SU-DHL-6 (cell line): ENCODE data around the gene ATP9B.

Experiments used
- EZH2phosphoT487 ChIP-seq: fragments of 200-600 bp; sonication (generic), shearing (Covaris generic); conservative IDR thresholded peaks from 2 replicates; pipeline ENCODE4 v1.6.1; 2018; ENCODE audit warnings: mild to moderate bottlenecking, antibody characterized with exemption, low read length, moderate library complexity, mixed read lengths
- TF ChIP-seq, protein P1 (sequence below): fragments of 200-600 bp; sonication (generic); IDR thresholded peaks from one replicate; pipeline ENCODE4 v1.5.1; 2017; ENCODE audit warnings: antibody characterized with exemption, mild to moderate bottlenecking, low read length, moderate library complexity; ENCODE audit not compliant: insufficient read depth, poor library complexity, severe bottlenecking

DNA sequence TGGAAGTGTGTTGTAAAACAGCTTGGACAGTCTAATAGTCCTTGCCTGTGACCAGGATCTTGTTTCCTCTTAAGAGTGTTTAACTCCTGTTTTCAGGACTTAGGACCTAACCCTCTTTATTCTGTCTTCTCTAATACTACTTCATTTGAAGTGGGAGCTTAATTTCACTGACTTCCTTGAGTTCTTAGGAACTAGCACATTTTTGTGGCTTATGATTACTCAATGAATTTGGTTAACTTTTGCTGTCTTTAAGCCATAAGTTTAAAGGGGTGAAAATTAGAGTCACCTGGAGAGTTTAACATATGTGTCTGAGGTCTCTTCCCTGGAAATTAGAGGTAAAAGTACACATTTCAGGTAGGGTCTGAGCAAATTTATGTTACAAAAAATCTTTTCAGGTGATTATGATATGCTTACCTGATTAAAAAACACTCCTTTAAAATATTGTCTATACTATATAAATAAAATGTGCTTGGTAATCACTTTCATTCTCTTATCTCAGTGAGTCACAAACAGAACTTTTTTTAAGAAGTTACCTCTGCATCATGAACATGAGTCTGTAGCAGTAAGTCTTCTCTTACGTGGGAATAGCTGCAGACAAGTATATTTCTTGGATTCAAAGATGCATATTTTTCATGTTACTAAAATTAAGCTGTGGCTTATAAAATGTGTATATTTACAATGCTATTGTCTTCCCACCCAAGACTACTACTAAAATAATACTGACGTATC lies 52.7 kb downstream of the ATP9B start:
- TF ChIP-seq, protein P1, sequence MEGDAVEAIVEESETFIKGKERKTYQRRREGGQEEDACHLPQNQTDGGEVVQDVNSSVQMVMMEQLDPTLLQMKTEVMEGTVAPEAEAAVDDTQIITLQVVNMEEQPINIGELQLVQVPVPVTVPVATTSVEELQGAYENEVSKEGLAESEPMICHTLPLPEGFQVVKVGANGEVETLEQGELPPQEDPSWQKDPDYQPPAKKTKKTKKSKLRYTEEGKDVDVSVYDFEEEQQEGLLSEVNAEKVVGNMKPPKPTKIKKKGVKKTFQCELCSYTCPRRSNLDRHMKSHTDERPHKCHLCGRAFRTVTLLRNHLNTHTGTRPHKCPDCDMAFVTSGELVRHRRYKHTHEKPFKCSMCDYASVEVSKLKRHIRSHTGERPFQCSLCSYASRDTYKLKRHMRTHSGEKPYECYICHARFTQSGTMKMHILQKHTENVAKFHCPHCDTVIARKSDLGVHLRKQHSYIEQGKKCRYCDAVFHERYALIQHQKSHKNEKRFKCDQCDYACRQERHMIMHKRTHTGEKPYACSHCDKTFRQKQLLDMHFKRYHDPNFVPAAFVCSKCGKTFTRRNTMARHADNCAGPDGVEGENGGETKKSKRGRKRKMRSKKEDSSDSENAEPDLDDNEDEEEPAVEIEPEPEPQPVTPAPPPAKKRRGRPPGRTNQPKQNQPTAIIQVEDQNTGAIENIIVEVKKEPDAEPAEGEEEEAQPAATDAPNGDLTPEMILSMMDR: no peak
- no peak for TF ChIP-seq EZH2phosphoT487
